C4-2B (cell line): ENCODE results near the gene INHA.

Experiments
- H3K27ac ChIP-seq: fragments of 450-650 bp; 2 replicates; pipeline ENCODE4 v1.5.1; 2017
- CTCF ChIP-seq: fragments of 450-650 bp; conservative IDR thresholded peaks from 2 replicates; pipeline ENCODE4 v1.5.1; 2017; ENCODE audit warnings: mild to moderate bottlenecking
- ZFX ChIP-seq: fragments of 450-650 bp; IDR thresholded peaks from 2 replicates; pipeline ENCODE4 v1.6.1; 2017

The INHA gene

GRCh38 chr2:219551441-219552381 lies 20.4 kb upstream of the INHA start:
- no peak for TF ChIP-seq ZFX
- TF ChIP-seq CTCF: no peak
- no peak overlapping the region; the same call in 1 of the 2 replicates for H3K27ac ChIP-seq

GRCh38 chr2:219552382-219553167 lies 19.5 kb upstream of the INHA start:
- TF ChIP-seq ZFX (no peak), CTCF (no peak)

GRCh38 chr2:219553168-219553417 lies 19.0 kb upstream of the INHA start:
- TF ChIP-seq CTCF (no peak), ZFX (no peak)
- no peak overlapping the region; the same call in 1 of the 2 replicates for H3K27ac ChIP-seq

More at GRCh38 chr2:219552382-219553167, 19.5 kb upstream of the INHA start:
- H3K27ac ChIP-seq: peak overlapping the region; percentile 15; the same call in 1 of the 2 replicates

- TF ChIP-seq CTCF (no peak), ZFX (no peak)
- H3K27ac ChIP-seq: no peak overlapping the region
These were observed 18.6 kb upstream of the INHA start for GRCh38 chr2:219553463-219553963.

GRCh38 chr2:219554350-219554749 lies 17.8 kb upstream of the INHA start:
- H3K27ac ChIP-seq: no peak overlapping the region
- TF ChIP-seq CTCF (no peak), ZFX (no peak)

GRCh38 chr2:219555956-219556355 lies 16.2 kb upstream of the INHA start:
- TF ChIP-seq CTCF (no peak), ZFX (no peak)
- H3K27ac ChIP-seq: no peak overlapping the region

- TF ChIP-seq ZFX: no peak
- no peak for TF ChIP-seq CTCF
- no peak overlapping the region for H3K27ac ChIP-seq
These were observed 15.7 kb upstream of the INHA start for GRCh38 chr2:219556413-219556812.
